Measurements from ENCODE around the gene LCMT1.
"Not testable (repeated sequence)": the region's sequence is repeated elsewhere in the genome, so short reads cannot be mapped to it uniquely, and the experiment has no call there.

DNA sequence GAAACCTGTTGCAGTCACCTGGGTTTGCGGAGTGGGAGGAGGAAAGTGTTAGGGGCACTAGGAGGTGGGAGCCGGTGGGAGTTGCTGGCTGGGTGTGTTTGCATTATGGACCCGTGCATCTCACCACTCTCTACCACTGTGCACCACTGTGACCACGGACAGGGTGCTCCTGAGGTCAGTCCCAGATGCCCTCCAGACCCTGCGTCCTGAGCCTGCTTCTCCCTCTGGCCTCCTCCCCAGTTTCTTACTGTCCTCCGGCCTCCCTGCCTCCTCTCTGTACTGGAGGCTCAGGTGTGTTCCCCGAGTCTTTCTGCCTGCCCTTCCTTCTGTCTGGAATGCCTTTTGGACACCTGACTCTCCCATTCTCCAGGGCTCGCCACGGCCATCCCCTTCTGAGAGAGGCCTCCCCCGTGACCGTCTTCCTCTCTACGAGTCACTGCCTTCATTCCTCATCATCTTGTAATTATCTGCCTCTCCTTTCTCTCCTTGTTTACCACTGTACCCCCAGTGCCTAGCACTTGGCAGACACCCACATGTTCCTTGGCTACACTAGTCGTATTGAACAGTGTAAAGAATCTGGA, 14.6 kb downstream of the LCMT1 start:
- not testable (repeated sequence) for TF ChIP-seq HMG20A (CRISPR knock-in tag; conservative IDR thresholded peaks at IDR 0.05); CREBBP (IDR thresholded peaks at IDR 0.05; ENCODE audit: low read depth, low read length); MEF2D (tag; conservative IDR thresholded peaks at IDR 0.05; ENCODE audit: low read depth); CCAR2 (IDR thresholded peaks at IDR 0.05; ENCODE audit: low read depth, low read length); ETV5 (CRISPR knock-in tag; IDR thresholded peaks at IDR 0.05; ENCODE audit: low read depth); POLR2A (conservative IDR thresholded peaks at IDR 0.05); ZNF184 (CRISPR knock-in tag; IDR thresholded peaks at IDR 0.05); FOXK2 (conservative IDR thresholded peaks at IDR 0.05 in 1 of 2, IDR thresholded peaks at IDR 0.05 in 1 of 2; ENCODE audit: low read depth in 2 of 2); PTBP1 (IDR thresholded peaks at IDR 0.05; ENCODE audit: low read depth, low read length); TAF1 (IDR thresholded peaks at IDR 0.05; ENCODE audit: control insufficient read depth, extremely low read depth, insufficient read depth, low read length, severe bottlenecking)
- TF ChIP-seq, protein P1, sequence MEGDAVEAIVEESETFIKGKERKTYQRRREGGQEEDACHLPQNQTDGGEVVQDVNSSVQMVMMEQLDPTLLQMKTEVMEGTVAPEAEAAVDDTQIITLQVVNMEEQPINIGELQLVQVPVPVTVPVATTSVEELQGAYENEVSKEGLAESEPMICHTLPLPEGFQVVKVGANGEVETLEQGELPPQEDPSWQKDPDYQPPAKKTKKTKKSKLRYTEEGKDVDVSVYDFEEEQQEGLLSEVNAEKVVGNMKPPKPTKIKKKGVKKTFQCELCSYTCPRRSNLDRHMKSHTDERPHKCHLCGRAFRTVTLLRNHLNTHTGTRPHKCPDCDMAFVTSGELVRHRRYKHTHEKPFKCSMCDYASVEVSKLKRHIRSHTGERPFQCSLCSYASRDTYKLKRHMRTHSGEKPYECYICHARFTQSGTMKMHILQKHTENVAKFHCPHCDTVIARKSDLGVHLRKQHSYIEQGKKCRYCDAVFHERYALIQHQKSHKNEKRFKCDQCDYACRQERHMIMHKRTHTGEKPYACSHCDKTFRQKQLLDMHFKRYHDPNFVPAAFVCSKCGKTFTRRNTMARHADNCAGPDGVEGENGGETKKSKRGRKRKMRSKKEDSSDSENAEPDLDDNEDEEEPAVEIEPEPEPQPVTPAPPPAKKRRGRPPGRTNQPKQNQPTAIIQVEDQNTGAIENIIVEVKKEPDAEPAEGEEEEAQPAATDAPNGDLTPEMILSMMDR (IDR thresholded peaks at IDR 0.05 in 2 of 3, conservative IDR thresholded peaks at IDR 0.05 in 1 of 3; ENCODE audit: insufficient read depth in 2 of 3, low read depth in 1 of 3, low read length in 3 of 3), result not testable (repeated sequence)

All from K562 (cell line).